Measurements from ENCODE around the gene RPS15.
A peak's percentile ranks its signal among the peaks of the same experiment; 100 is the strongest.

Gene RPS15

DNA sequence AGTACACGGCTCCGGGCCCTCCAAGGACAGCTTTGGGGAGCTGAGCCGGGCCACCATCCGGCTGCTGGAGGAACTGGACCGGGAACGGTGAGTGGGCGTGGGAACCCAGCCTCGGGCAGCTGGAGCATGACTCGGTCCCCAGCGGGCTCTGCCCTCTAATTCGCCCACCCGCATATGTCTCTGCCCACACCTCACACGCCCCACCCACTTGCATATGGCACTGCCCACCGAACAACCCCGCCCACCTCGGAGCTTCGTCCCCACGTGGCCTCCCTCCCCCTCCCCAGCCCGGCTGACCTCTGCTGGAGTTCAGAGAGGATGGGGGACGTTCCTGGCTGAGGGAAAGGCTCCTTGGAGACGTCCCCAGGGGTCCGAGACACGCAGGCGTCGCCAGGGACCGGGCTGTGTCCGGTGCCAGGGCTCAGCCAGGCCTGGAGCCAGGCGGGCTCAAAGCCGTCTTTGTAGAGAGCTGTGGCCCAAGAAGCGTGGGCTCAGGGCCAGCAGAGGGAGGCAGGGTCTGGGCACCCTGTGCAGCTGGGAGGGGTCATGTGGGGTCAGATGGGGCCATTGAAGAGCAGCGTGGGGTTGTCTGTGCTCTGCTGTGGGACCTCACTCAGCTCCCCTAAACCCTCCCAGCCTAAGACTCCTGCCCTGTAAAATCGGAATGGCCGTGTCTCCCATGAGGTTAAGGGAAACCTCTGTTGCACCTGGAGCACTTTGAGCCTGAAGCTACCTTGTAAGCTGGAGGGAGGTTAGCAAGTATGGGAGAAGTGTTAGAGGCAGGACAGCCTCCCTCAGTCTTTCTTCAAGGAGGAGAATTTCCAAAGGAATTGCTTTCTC, 15.5 kb downstream of the RPS15 start:
- DNase-seq (ENCODE audit: low spot score) = peak; percentile 99

DNA sequence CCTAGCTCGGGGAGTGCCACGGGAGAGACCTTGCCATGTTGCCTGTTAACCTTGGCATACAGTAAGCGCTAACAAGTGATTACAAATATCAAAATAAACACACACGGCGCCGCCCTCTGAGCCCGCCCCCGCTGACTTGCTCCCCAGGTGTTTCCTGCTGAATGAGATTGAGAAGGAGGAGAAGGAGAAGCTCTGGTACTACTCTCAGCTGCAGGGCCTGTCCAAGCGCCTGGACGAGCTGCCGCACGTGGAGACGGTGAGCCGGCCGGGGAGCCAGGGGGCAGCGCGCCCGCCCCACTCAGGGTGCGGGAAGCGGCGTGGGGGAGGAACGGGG, 16.8 kb downstream of the RPS15 start:
- no peak for DNase-seq (ENCODE audit: low spot score)

- peak; percentile 54 for DNase-seq (ENCODE audit: low spot score)
These were observed 17.3 kb downstream of the RPS15 start for GRCh38 chr19:1455336-1456120.

DNA sequence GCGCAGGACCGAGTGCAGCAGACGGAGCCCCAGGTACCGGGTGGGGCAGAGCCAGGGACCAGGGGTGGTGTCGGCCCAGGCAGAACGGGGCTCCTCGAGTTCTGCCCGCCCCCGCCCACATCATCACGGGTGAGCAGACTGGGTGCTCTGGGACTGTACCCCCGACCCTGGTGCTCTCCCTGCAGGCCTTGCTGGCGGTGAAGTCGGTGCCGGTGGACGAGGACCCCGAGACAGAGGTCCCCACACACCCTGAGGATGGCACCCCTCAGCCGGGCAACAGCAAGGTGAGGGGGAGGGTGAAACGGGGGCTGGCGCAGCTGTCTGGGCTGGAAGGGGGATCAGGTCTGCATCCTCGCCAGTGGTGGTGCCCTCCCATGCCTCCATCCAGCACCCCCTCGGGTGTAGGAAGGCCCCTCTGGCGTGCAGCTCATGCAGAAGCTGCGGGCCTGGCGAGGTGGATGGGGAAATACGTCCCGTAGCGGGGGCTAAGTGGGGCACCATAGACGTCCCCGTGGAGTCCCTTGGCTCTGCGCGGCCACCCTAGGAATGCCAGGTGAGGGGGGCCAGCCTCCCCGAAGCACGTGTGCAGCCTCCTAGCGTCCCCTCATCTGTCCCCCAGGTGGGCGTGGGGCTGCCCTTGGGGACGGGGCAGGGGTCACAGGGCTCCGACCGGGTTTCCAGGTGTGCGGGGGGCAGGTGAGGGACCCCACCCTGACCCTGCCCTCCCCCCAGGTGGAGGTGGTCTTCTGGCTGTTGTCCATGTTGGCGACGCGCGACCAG, 18.1 kb downstream of the RPS15 start:
- no peak for DNase-seq (ENCODE audit: low spot score)

DNA sequence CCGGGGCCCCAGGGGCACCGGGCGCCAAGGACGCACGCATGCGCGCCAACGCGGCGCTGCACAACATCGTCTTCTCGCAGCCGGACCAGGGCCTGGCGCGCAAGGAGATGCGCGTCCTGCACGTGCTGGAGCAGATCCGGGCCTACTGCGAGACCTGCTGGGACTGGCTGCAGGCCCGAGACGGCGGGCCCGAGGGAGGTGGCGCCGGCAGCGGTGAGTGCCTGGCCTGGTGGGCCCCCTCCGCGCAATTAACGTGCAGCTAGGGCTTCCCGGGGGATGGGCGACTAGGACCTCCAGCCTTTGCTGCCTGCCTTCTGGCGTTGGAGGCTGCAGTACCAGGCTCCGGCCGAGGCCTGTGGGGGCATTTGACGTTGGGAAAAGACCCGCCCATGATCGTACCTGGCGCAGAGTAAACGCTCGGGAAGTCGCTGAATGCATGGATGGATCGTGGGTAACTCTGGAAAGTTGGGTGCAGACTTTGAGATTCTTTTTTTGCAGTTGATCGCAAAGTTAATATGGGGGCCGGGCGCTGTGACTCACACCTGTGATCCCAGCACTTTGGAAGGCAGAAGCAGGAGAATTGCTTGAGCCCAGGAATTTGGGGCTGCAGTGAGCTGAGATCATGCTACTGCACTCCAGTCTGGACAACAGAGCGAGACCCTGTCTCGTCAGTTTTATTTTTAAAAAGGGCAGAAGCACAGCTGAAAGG, 19.0 kb downstream of the RPS15 start:
- no peak for DNase-seq (ENCODE audit: low spot score)

- no peak for DNase-seq (ENCODE audit: low spot score)
These were observed 19.7 kb downstream of the RPS15 start for GRCh38 chr19:1457892-1458291.

DNA sequence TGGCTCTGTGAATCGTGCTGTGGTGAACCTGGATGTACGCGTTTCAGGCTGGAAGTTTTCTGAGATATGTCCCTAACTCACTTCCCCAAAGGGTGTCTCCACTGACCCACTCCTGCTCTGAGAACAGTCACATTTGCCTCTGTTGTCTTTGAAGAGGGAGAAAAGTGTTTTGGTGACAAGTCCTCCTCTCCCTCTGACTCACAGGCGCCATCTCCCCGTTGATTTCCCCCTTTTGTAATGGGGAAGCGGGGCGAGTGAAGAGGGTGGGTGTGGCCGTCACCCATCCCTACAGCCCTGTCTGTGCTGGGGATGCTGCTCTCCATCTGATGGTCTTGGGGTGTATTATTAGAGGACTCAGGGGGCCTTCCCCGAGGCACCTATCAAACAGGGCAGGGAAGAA, 21.3 kb downstream of the RPS15 start:
- DNase-seq (ENCODE audit: low spot score) = no peak

DNA sequence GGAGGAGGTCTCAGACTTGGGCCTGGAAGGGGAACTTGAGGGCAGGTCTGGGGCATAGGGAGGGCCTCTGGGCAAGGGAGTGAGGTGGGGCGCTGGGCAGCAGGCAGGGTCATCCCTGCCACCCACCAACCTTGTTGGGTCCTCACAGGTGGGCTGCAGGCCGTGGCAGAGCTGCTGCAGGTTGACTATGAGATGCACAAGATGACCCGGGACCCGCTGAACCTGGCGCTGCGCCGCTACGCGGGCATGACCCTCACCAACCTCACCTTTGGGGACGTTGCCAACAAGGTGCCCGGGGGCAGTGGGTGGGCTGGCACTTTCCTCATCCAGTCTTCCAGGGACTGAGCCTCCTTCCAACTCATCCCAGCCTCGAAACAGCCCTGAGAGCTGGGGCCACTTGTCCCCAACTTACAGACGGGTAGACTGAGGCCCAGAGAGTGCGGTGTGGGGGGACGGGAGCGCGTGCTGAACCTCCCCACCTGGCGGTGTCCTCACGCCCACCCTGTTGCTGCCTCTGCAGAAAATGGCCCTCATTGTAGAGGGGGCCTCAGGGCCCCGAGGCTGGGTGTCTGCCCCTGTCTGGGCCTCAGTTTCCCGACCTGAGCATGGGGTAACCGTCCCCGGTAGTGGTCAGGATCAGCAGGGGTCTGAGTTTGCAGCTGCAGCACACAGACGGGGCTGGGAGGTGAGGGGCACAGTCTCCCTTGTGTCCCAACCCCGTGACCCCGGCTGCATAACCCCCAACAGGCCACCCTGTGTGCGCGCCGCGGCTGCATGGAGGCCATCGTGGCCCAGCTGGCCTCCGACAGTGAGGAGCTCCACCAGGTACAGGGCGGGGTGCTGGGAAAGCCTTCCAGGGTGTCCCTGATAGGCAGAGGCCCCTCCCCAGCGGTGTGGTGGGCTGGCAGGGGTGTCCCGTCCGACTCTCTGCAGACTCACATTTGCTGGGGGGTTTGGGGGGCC, 22.1 kb downstream of the RPS15 start:
- DNase-seq (ENCODE audit: low spot score) = no peak

GRCh38 chr19:1461862-1462261, 23.7 kb downstream of the RPS15 start:
- DNase-seq (ENCODE audit: low spot score) = no peak

GRCh38 chr19:1465191-1466016, 27.2 kb downstream of the RPS15 start:
- no peak for DNase-seq (ENCODE audit: low spot score)

GRCh38 chr19:1466018-1466460, 27.8 kb downstream of the RPS15 start:
- DNase-seq (ENCODE audit: low spot score) = no peak

DNA sequence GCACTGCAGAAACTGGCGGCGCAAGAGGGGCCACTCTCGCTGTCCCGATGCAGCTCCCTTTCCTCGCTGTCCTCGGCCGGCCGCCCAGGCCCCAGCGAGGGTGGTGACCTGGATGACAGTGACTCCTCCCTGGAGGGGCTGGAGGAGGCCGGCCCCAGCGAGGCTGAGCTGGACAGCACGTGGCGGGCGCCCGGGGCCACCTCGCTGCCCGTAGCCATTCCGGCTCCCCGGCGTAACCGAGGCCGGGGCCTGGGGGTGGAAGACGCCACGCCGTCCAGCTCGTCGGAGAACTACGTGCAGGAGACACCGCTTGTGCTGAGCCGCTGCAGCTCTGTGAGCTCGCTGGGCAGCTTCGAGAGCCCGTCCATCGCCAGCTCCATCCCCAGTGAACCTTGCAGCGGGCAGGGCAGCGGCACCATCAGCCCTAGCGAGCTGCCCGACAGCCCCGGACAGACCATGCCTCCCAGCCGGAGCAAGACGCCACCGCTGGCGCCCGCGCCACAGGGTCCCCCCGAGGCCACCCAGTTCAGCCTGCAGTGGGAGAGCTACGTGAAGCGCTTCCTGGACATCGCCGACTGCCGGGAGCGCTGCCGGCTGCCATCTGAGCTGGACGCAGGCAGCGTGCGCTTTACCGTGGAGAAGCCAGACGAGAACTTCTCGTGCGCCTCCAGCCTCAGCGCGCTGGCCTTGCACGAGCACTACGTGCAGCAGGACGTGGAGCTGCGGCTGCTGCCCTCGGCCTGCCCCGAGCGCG, 28.4 kb downstream of the RPS15 start:
- DNase-seq (ENCODE audit: low spot score) = no peak

- no peak for DNase-seq (ENCODE audit: low spot score)
These were observed 29.0 kb downstream of the RPS15 start for GRCh38 chr19:1467215-1467489.

DNA sequence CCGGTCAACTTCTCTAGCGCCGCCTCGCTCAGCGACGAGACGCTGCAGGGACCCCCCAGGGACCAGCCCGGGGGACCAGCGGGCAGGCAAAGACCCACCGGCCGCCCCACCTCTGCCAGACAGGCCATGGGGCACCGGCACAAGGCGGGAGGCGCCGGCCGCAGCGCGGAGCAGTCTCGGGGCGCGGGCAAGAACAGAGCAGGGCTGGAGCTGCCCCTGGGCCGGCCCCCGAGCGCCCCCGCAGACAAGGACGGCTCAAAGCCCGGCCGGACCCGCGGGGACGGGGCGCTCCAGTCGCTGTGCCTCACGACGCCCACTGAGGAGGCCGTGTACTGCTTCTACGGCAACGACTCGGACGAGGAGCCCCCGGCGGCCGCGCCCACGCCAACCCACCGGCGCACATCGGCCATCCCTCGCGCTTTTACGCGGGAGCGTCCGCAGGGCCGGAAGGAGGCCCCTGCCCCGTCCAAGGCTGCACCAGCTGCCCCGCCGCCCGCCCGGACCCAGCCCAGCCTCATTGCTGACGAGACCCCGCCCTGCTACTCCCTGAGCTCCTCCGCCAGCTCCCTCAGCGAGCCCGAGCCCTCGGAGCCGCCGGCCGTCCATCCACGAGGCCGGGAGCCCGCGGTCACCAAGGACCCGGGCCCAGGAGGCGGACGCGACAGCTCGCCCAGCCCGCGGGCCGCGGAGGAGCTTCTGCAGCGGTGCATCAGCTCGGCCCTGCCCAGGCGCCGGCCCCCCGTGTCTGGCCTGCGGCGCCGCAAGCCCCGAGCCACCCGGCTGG, 29.5 kb downstream of the RPS15 start:
- DNase-seq (ENCODE audit: low spot score) = no peak

DNA sequence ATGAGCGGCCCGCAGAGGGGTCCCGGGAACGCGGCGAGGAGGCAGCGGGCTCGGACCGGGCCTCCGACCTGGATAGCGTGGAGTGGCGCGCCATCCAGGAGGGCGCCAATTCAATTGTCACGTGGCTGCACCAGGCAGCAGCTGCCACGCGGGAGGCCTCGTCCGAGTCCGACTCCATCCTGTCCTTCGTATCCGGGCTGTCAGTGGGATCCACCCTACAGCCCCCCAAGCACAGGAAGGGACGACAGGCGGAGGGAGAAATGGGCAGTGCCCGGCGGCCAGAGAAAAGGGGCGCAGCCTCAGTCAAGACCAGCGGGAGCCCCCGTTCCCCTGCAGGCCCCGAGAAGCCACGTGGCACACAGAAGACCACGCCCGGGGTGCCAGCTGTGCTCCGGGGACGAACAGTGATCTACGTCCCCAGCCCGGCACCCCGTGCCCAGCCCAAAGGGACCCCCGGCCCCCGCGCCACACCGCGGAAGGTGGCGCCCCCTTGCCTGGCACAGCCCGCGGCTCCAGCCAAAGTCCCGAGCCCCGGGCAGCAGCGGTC, 30.2 kb downstream of the RPS15 start:
- DNase-seq (ENCODE audit: low spot score) = no peak

- DNase-seq (ENCODE audit: low spot score) = no peak
These were observed 30.6 kb downstream of the RPS15 start for GRCh38 chr19:1468821-1469254.

DNA sequence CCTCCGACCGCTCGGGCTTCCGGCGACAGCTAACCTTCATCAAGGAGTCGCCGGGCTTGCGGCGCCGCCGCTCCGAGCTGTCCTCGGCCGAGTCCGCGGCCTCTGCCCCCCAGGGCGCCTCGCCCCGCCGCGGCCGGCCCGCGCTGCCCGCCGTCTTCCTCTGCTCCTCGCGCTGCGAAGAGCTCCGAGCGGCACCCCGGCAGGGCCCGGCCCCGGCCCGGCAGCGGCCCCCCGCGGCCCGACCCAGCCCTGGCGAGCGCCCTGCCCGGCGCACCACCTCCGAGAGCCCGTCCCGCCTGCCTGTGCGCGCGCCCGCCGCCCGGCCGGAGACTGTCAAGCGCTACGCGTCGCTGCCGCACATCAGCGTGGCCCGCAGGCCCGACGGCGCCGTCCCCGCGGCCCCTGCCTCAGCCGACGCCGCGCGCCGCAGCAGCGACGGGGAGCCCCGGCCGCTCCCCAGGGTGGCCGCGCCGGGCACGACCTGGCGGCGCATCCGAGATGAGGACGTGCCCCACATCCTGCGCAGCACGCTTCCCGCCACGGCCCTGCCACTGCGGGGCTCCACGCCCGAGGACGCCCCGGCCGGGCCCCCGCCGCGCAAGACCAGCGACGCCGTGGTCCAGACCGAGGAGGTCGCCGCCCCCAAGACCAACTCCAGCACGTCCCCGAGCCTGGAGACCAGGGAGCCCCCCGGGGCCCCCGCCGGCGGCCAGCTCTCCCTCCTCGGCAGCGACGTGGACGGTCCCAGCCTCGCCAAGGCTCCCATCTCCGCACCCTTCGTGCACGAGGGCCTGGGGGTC, 31.3 kb downstream of the RPS15 start:
- DNase-seq (ENCODE audit: low spot score) = no peak

GRCh38 chr19:1470055-1470304, 31.8 kb downstream of the RPS15 start:
- DNase-seq (ENCODE audit: low spot score) = no peak

Measured in globus pallidus (tissue), 1 donor.